Suprapubic skin (tissue), 4 donors: ENCODE results near the gene CEP192. TPM values are rescaled to one million over a fixed set of nuclear protein-coding genes. Genes with fewer than 3 reads are reported as not detected.

Source experiments
- DNase-seq, 2 donors: peaks; one replicate each; pipeline ENCODE4 v3.0.0-alpha.2; 2019; ENCODE audit warnings: low spot score in 2 of 2
- H3K27ac ChIP-seq: fragments of 200-600 bp; sonication (generic); one replicate; pipeline ENCODE4 v1.5.1; 2019
- H3K27me3 ChIP-seq: fragments of 200-600 bp; sonication (generic); one replicate; pipeline ENCODE4 v1.5.1; 2019
- H3K36me3 ChIP-seq: fragments of 200-600 bp; sonication (generic); one replicate; pipeline ENCODE4 v1.5.1; 2019
- H3K4me1 ChIP-seq: fragments of 200-600 bp; sonication (generic); one replicate; pipeline ENCODE4 v1.5.1; 2019
- H3K4me3 ChIP-seq: fragments of 200-600 bp; sonication (generic); one replicate; pipeline ENCODE4 v1.5.1; 2019; ENCODE audit warnings: mild to moderate bottlenecking
- H3K9me3 ChIP-seq: fragments of 200-600 bp; sonication (generic); one replicate; pipeline ENCODE4 v1.5.1; 2019
- CTCF ChIP-seq, 2 donors: fragments of 200-600 bp in 1 of 2; fragments of 450-650 bp in 1 of 2; sonication (generic) in 1 of 2; IDR thresholded peaks; one replicate each; pipeline ENCODE4 v1.5.1; 2016 to 2019; ENCODE audit warnings: antibody characterized with exemption in 2 of 2, mild to moderate bottlenecking in 1 of 2, moderate library complexity in 1 of 2
- EP300 ChIP-seq: sonication (generic); formaldehyde crosslinking; IDR thresholded peaks from one replicate; pipeline ENCODE4 v1.6.1; 2017; ENCODE audit warnings: antibody characterized with exemption
- POLR2A ChIP-seq, 2 donors: fragments of 450-650 bp; IDR thresholded peaks; one replicate each; pipeline ENCODE4 v1.6.1; 2017; ENCODE audit warnings: antibody characterized with exemption in 2 of 2, mild to moderate bottlenecking in 2 of 2, moderate library complexity in 2 of 2
- POLR2AphosphoS5 ChIP-seq, 3 donors: sonication (generic); formaldehyde crosslinking; IDR thresholded peaks; one replicate each; pipeline ENCODE4 v1.6.1; 2017; ENCODE audit warnings: antibody characterized with exemption in 3 of 3
- WGBS: methylation state at CpG from one replicate; pipeline ENCODE4 v1.1.5; 2018; 5-methylcytosine and 5-hydroxymethylcytosine counted together
- total RNA-seq, 4 donors: library from RNA; depleted of rRNA; stranded (reverse); fragments of >200 nt; gene quantifications; one replicate each; pipeline ENCODE4 v1.1.0, GENCODE V29; 2016

CEP192 gene
- total RNA-seq, 4 donors from 2014 or later = 13.0 to 30.4 (median 18.8) TPM

GRCh38 chr18:13100942-13101658 lies 109.9 kb downstream of the CEP192 start:
- no peaks in the 10 kb centered on the region for H3K9me3 ChIP-seq
- no peak overlapping the region for H3K4me3 ChIP-seq
- DNase-seq = no peak
- no peaks in the 10 kb centered on the region for H3K27me3 ChIP-seq
- TF ChIP-seq EP300 (no peak), CTCF (IDR thresholded peaks at IDR 0.05) (no peak), POLR2AphosphoS5 (IDR thresholded peaks at IDR 0.05) (no peak), POLR2A (IDR thresholded peaks at IDR 0.05) (no peak)
- WGBS = 93% methylated on average over 14 of the region's 14 CpGs
- H3K4me1 ChIP-seq = no peaks in the 10 kb centered on the region
- H3K27ac ChIP-seq = no peak overlapping the region
- peaks cover 82% of the 10 kb centered on the region for H3K36me3 ChIP-seq

- Histone ChIP-seq H3K27ac (no peak overlapping the region), H3K27me3 (no peaks in the 10 kb centered on the region), H3K36me3 (peaks cover 82% of the 10 kb centered on the region), H3K4me1 (no peaks in the 10 kb centered on the region), H3K4me3 (no peak overlapping the region), H3K9me3 (no peaks in the 10 kb centered on the region)
- DNase-seq = no peak
- TF ChIP-seq EP300 (no peak), POLR2A (IDR thresholded peaks at IDR 0.05) (no peak), CTCF (IDR thresholded peaks at IDR 0.05) (no peak), POLR2AphosphoS5 (IDR thresholded peaks at IDR 0.05) (no peak)
- WGBS = 83% methylated on average over 4 of the region's 4 CpGs
Observed at GRCh38 chr18:13101659-13102197, 110.6 kb downstream of the CEP192 start.

GRCh38 chr18:13103366-13103765 lies 112.2 kb downstream of the CEP192 start:
- no peak for DNase-seq
- Histone ChIP-seq H3K36me3 (peaks cover 86% of the 10 kb centered on the region), H3K9me3 (no peaks in the 10 kb centered on the region), H3K4me3 (no peak overlapping the region), H3K4me1 (no peaks in the 10 kb centered on the region), H3K27me3 (no peaks in the 10 kb centered on the region), H3K27ac (no peak overlapping the region)
- TF ChIP-seq EP300 (no peak), POLR2AphosphoS5 (IDR thresholded peaks at IDR 0.05) (no peak), CTCF (IDR thresholded peaks at IDR 0.05) (no peak), POLR2A (IDR thresholded peaks at IDR 0.05) (no peak)
- WGBS = 93% methylated on average over 6 of the region's 6 CpGs

- WGBS = 82% methylated on average over 4 of the region's 4 CpGs
- no peak overlapping the region for H3K4me3 ChIP-seq
- no peak for DNase-seq
Observed at GRCh38 chr18:13105059-13105458, 113.9 kb downstream of the CEP192 start.

More at GRCh38 chr18:13105059-13105458, 113.9 kb downstream of the CEP192 start:
- TF ChIP-seq EP300 (no peak), POLR2AphosphoS5 (IDR thresholded peaks at IDR 0.05) (no peak), POLR2A (IDR thresholded peaks at IDR 0.05) (no peak), CTCF (IDR thresholded peaks at IDR 0.05) (no peak)
- no peaks in the 10 kb centered on the region for H3K4me1 ChIP-seq
- H3K27ac ChIP-seq = no peak overlapping the region
- H3K36me3 ChIP-seq = peaks cover 84% of the 10 kb centered on the region
- H3K27me3 ChIP-seq = no peaks in the 10 kb centered on the region
- no peaks in the 10 kb centered on the region for H3K9me3 ChIP-seq
